Upper lobe of right lung (tissue), 1 donor: ENCODE results near the gene PLEKHN1. TPM values are rescaled to one million over a fixed set of nuclear protein-coding genes. Genes with fewer than 3 reads are reported as not detected.
"Not testable (repeated sequence)": the region's sequence is repeated elsewhere in the genome, so short reads cannot be mapped to it uniquely, and the experiment has no call there.

Source experiments
- ATAC-seq: fragments of 200-7000 bp; cut with Tn5 transposase; one replicate; pipeline ENCODE4 v1.9.1; 2020; ENCODE audit warnings: mild to moderate bottlenecking, moderate library complexity
- DNase-seq: peaks from one replicate; pipeline ENCODE4 v3.0.0-alpha.2; 2020
- H3K27ac ChIP-seq: fragments of 200-600 bp; one replicate; pipeline ENCODE4 v1.8.0; 2022
- H3K27me3 ChIP-seq: fragments of 200-600 bp; one replicate; pipeline ENCODE4 v1.8.0; 2022; ENCODE audit warnings: mild to moderate bottlenecking
- H3K36me3 ChIP-seq: fragments of 200-600 bp; one replicate; pipeline ENCODE4 v1.8.0; 2022
- H3K4me1 ChIP-seq: fragments of 200-600 bp; one replicate; pipeline ENCODE4 v1.8.0; 2022
- H3K4me3 ChIP-seq: fragments of 200-600 bp; one replicate; pipeline ENCODE4 v1.8.0; 2022; ENCODE audit warnings: mild to moderate bottlenecking
- H3K9me3 ChIP-seq: fragments of 200-600 bp; one replicate; pipeline ENCODE4 v1.8.0; 2022
- CTCF ChIP-seq: fragments of 200-600 bp; IDR thresholded peaks from one replicate; pipeline ENCODE4 v1.8.0; 2022; ENCODE audit warnings: antibody characterized with exemption
- intact Hi-C: fragments of 100-400 bp; cut with DNase I; formaldehyde crosslinking; loops from one replicate; pipeline ENCODE4 v1.11.0; 2022
- total RNA-seq: library from RNA; stranded (reverse); fragmentation: NEBNext Ultra II Directional; extraction: Animal tissue kit (Norgen Biotek cat#: 25700); gene quantifications from one replicate; pipeline ENCODE4 v1.2.1, GENCODE V29; 2021
- donor health status: DM: no; HTN: yes; CAD: no; lungs with severe emphysema.

The PLEKHN1 gene
- total RNA-seq, 1 donor from 2014 or later, result 2.1 TPM

- H3K27me3 ChIP-seq, result peaks cover 34% of the 10 kb centered on the region
- DNase-seq (no peak), ATAC-seq (no peak)
- H3K4me1 ChIP-seq, result peaks cover 22% of the 10 kb centered on the region
- no peak overlapping the region for H3K4me3 ChIP-seq
- intact Hi-C loops, result no loop called here
- peaks cover 38% of the 10 kb centered on the region for H3K36me3 ChIP-seq
- peak overlapping the region; percentile 17 for H3K27ac ChIP-seq
- no peaks in the 10 kb centered on the region for H3K9me3 ChIP-seq
- no peak for TF ChIP-seq CTCF
Observed at GRCh38 chr1:944341-945325, 21.6 kb upstream of the PLEKHN1 start.

DNA sequence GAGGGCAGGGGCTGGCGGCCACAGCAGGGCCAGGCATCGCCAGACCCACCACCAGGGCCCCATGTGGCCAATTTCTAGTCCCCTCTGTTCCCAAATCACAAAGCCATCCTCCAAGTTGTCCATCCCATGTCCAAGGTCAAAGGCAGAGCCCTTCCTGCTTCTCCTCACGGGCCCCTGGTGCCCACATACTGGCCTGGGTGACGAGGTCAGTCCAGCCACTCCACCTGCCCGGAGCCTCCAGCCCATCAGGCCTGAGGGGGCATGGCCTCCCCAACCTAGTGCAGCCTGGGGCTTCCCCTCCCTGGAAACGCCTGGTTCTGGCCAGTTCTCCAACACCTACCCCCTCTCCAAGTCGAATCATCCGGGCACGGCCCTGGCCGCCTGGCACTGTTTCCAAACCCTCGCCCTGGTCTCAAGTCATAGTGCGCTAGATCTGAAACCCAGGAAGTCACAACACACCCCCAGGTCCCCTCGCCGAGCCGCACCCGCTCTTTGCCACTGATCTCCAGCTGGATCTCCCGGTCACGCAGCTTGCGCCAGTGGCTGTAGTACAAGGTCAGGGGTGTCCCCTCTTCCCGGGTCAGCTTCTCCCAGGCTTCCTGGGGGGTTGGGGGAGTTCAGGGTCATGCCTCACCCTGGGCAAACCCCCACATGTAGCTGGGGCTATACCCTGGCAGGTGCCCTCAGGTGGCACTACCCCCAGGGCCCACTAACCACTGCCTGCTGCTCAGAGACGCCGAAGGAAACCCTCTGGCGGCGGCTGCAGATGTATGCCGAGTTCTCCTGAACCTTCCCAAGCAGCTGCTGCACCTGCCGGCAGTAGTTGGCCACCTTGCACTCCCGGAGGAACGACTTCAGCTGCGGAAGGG is 20.4 kb upstream of the PLEKHN1 start:
- intact Hi-C loops, result no loop called here
- Histone ChIP-seq H3K36me3 (peaks cover 48% of the 10 kb centered on the region), H3K27me3 (peaks cover 24% of the 10 kb centered on the region), H3K27ac (no peak overlapping the region), H3K4me1 (peaks cover 16% of the 10 kb centered on the region), H3K9me3 (no peaks in the 10 kb centered on the region), H3K4me3 (no peak overlapping the region)
- DNase-seq (no peak), ATAC-seq (no peak)
- TF ChIP-seq CTCF, result no peak

GRCh38 chr1:946811-947210 is 19.5 kb upstream of the PLEKHN1 start:
- peaks cover 57% of the 10 kb centered on the region for H3K36me3 ChIP-seq
- intact Hi-C loops, ATAC-seq: not testable (repeated sequence)

DNA sequence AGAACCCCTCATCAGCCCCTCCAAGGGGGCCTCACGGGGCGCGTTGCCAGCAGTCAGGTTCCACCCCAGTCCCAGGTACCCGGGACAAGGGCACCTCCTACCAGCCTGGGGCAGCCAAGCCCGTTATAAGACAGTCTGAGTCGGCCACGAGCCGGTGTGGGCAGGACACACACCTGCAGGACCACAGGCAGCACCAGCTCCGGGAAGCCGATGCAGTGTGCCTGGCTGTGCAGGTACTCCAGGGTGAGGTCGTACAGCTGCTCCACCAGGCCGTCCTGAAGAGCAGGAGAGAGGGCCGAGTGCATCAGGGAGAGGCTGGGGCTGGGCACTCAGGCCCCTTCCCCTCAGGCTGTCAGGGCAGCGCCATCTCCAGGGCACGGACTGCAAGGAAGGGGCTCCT is 18.3 kb upstream of the PLEKHN1 start:
- no peak for TF ChIP-seq CTCF
- H3K4me3 ChIP-seq, result no peak overlapping the region
- no peak overlapping the region for H3K27ac ChIP-seq
- ATAC-seq (no peak), DNase-seq (no peak)
- intact Hi-C loops, result no loop called here
- peaks cover 68% of the 10 kb centered on the region for H3K36me3 ChIP-seq
- no peaks in the 10 kb centered on the region for H3K9me3 ChIP-seq
- peaks cover 4% of the 10 kb centered on the region for H3K27me3 ChIP-seq
- H3K4me1 ChIP-seq, result peaks cover 2% of the 10 kb centered on the region

More at GRCh38 chr1:946811-947210, 19.5 kb upstream of the PLEKHN1 start:
- not testable (repeated sequence) for DNase-seq, H3K9me3 ChIP-seq, H3K4me3 ChIP-seq, H3K27ac ChIP-seq
- peaks cover 11% of the 10 kb centered on the region for H3K4me1 ChIP-seq
- H3K27me3 ChIP-seq, result peaks cover 15% of the 10 kb centered on the region

DNA sequence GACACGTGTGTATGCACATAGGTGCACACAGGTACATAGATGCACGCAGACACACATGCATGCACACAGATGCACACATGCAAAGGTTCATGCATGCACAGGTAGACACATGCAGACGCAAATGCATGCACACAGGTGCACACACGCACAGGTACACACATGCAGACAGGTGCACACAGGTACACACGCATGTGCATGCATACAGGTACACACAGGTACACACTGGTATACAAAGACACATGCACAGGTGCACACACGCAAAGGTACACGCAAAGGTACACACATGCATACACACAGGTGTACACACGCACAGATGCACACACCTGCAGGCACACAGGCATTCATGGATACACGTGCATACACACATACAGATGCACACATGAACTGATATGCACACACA is 16.0 kb upstream of the PLEKHN1 start:
- intact Hi-C loops, result no loop called here
- TF ChIP-seq CTCF, result no peak
- H3K9me3 ChIP-seq, result no peaks in the 10 kb centered on the region
- H3K36me3 ChIP-seq, result peaks cover 87% of the 10 kb centered on the region
- DNase-seq, result no peak
- no peaks in the 10 kb centered on the region for H3K4me1 ChIP-seq
- ATAC-seq, result no peak
- H3K4me3 ChIP-seq, result no peak overlapping the region
- H3K27me3 ChIP-seq, result no peaks in the 10 kb centered on the region
- no peak overlapping the region for H3K27ac ChIP-seq
